A673 (cell line): ENCODE results near the gene DAB1. TPM values are rescaled to one million over a fixed set of nuclear protein-coding genes. Genes with fewer than 3 reads are reported as not detected.

Experiments
- BruUV-seq: library from RNA; stranded (reverse); fragments of 400-500 nt; replicated peaks from 2 replicates; lab custom pipeline; 2021; lab: Mats Ljungman, UMichigan
- CTCF ChIA-PET: fragments of 300-600 bp; sonication (Branson Sonifier 250); formaldehyde crosslinking; loops from one replicate; lab custom pipeline; 2022; ENCODE audit warnings: antibody characterized with exemption; lab: Charles Lee
- POLR2A ChIA-PET: fragments of 300-600 bp; sonication (Branson Sonifier 250); formaldehyde crosslinking; loops from one replicate; lab custom pipeline; 2022; ENCODE audit warnings: antibody characterized with exemption; ENCODE audit not compliant: low non-redundant PET; lab: Charles Lee
- DNase-seq: peaks from one replicate; pipeline ENCODE4 v3.0.0-alpha.2; 2015; ENCODE audit warnings: low spot score
- H3K27ac ChIP-seq: fragments of 200-600 bp; sonication (generic); 2 replicates; pipeline ENCODE4 v1.5.1; 2016; ENCODE audit warnings: mixed run types, low read depth, mild to moderate bottlenecking, mixed read lengths, antibody characterized with exemption, low read length; ENCODE audit not compliant: poor library complexity, severe bottlenecking
- H3K27me3 ChIP-seq: fragments of 200-600 bp; sonication (generic); replicated peaks from 2 replicates; pipeline ENCODE4 v1.6.1; 2017; ENCODE audit warnings: mixed run types, low read depth, mild to moderate bottlenecking, mixed read lengths, antibody characterized with exemption, low read length; ENCODE audit not compliant: insufficient read depth, poor library complexity
- H3K36me3 ChIP-seq: fragments of 200-600 bp; sonication (generic); 2 replicates; pipeline ENCODE4 v1.6.1; 2016; ENCODE audit warnings: mixed run types, mild to moderate bottlenecking, mixed read lengths, antibody characterized with exemption, low read length; ENCODE audit not compliant: insufficient read depth, poor library complexity, severe bottlenecking
- H3K4me1 ChIP-seq: fragments of 200-600 bp; sonication (generic); 2 replicates; pipeline ENCODE4 v1.6.1; 2017; ENCODE audit warnings: mixed run types, mild to moderate bottlenecking, mixed read lengths, antibody characterized with exemption, low read length; ENCODE audit not compliant: insufficient read depth, poor library complexity, severe bottlenecking
- H3K4me3 ChIP-seq: fragments of 200-600 bp; sonication (generic); 2 replicates; pipeline ENCODE4 v1.5.1; 2016; ENCODE audit warnings: low read depth, mixed run types, mild to moderate bottlenecking, mixed read lengths, low read length; ENCODE audit not compliant: poor library complexity, severe bottlenecking
- H3K9me3 ChIP-seq: fragments of 200-600 bp; sonication (generic); 2 replicates; pipeline ENCODE4 v1.6.1; 2016; ENCODE audit warnings: mixed run types, low read depth, mild to moderate bottlenecking, mixed read lengths, antibody characterized with exemption, low read length; ENCODE audit not compliant: poor library complexity, severe bottlenecking
- CTCF ChIP-seq: fragments of 300-800, 200-600 bp; sonication (generic); conservative IDR thresholded peaks from 2 replicates; pipeline ENCODE4 v1.5.1; 2017; ENCODE audit warnings: low read depth, mild to moderate bottlenecking, antibody characterized with exemption, low read length, moderate library complexity, mixed read lengths
- EZH2 ChIP-seq: fragments of 200-600 bp; sonication (generic); IDR thresholded peaks from 2 replicates; pipeline ENCODE4 v1.6.1; 2017; ENCODE audit warnings: borderline replicate concordance, low read depth, mild to moderate bottlenecking, mixed read lengths, antibody characterized with exemption, low read length; ENCODE audit not compliant: poor library complexity, severe bottlenecking
- intact Hi-C: fragments of 100-400 bp; cut with micrococcal nuclease; formaldehyde crosslinking; loops from one replicate; pipeline ENCODE4 v1.10.0; 2022; ENCODE audit not compliant: unreplicated experiment
- total RNA-seq: library from RNA; stranded (reverse); gene quantifications from 2 replicates; pipeline ENCODE4 v1.2.3, GENCODE V29; 2021

The DAB1 gene
- total RNA-seq, 1 experiment from 2014 or later: 112 TPM

- H3K4me3 ChIP-seq: no peak overlapping the region
- DNase-seq: no peak
- H3K4me1 ChIP-seq: no peaks in the 10 kb centered on the region
- H3K27me3 ChIP-seq: no peaks in the 10 kb centered on the region
- intact Hi-C loops: no loop called here
- CTCF ChIA-PET: no interaction called here
- H3K36me3 ChIP-seq: no peaks in the 10 kb centered on the region
- TF ChIP-seq CTCF (no peak), EZH2 (no peak)
- no peak overlapping the region for H3K27ac ChIP-seq
- BruUV-seq: no TSS peak
- no peaks in the 10 kb centered on the region for H3K9me3 ChIP-seq
- POLR2A ChIA-PET: no interaction called here
These were observed 27.7 kb upstream of the DAB1 start for GRCh38 chr1:57451516-57451915.

DNA sequence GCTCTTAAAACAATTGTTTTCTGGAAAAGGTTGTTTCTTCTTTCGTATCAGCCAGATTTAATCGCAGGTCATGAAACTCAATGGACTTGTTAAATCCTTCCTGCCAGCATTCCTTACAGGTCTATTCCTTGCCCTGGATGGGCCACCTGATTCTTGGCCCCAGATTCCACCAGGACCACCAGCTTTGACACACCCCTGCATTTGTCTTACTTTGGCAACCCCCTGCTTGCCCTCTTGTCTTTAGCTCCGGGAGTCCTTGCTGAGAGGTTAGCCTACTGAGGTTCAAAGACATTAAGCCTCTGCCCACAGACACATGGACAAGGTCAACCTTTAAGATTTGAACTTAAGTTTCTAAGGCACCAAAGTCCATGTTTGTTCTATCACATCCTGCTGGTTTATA lies 27.1 kb upstream of the DAB1 start:
- no peak for TF ChIP-seq CTCF
- TF ChIP-seq EZH2: no peak
- Histone ChIP-seq H3K4me1 (no peaks in the 10 kb centered on the region), H3K36me3 (no peaks in the 10 kb centered on the region), H3K4me3 (no peak overlapping the region), H3K27me3 (no peaks in the 10 kb centered on the region), H3K27ac (no peak overlapping the region), H3K9me3 (no peaks in the 10 kb centered on the region)
- DNase-seq: no peak
- CTCF ChIA-PET: no interaction called here
- intact Hi-C loops: no loop called here
- BruUV-seq: no TSS peak
- POLR2A ChIA-PET: no interaction called here

DNA sequence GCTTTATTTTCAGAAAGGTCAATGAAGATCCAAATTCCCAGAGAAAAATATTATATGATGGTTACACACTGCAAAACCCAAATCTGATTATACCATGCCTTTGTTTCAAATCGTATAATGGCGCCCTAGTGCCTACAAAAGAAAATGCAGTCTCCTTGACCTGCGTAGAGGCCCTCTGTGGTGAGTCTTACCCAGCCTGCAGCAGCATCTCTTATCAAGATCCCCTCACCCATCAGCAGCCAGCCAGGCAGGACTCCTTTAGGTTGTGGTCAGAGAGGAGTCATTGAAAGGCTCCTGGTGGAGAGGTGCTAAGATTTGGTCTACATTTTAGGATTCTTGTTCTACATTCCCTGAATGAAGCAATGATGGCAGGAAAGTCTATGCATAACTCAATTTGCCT lies 23.7 kb upstream of the DAB1 start:
- ChIA-PET CTCF (no interaction called here), POLR2A (no interaction called here)
- H3K9me3 ChIP-seq: no peaks in the 10 kb centered on the region
- H3K4me3 ChIP-seq: no peak overlapping the region
- H3K27me3 ChIP-seq: no peaks in the 10 kb centered on the region
- intact Hi-C loops: no loop called here
- H3K36me3 ChIP-seq: no peaks in the 10 kb centered on the region
- TF ChIP-seq EZH2 (no peak), CTCF (no peak)
- no peaks in the 10 kb centered on the region for H3K4me1 ChIP-seq
- DNase-seq: no peak
- no peak overlapping the region for H3K27ac ChIP-seq
- BruUV-seq: no TSS peak
